Endothelial cell of umbilical vein (primary cell): ENCODE results near the gene PPP1R9A. TPM values are rescaled to one million over a fixed set of nuclear protein-coding genes. Genes with fewer than 3 reads are reported as not detected.

Source experiments
- BruUV-seq: library from RNA; stranded (reverse); fragments of 400-500 nt; replicated peaks from 2 replicates; lab custom pipeline; 2021; lab: Mats Ljungman, UMichigan
- CTCF ChIA-PET: fragments of 300-600, 350-600 bp; sonication (Branson Sonifier 250); formaldehyde crosslinking; loops from one replicate; lab custom pipeline; 2021; ENCODE audit warnings: antibody characterized with exemption, inconsistent platforms; lab: Charles Lee
- POLR2A ChIA-PET: fragments of 300-600, 350-600 bp; sonication (Branson Sonifier 250); formaldehyde crosslinking; loops from one replicate; lab custom pipeline; 2021; ENCODE audit warnings: antibody characterized with exemption, inconsistent platforms; lab: Charles Lee
- DNase-seq: peaks from one replicate; pipeline ENCODE4 v3.0.0-alpha.2; 2011; ENCODE audit warnings: low read depth, low spot score
- FAIRE-seq: peaks from 2 replicates; lab custom pipeline; 2011; peaks lifted over from hg19 to GRCh38; lab: Jason Lieb, UNC
- H2AFZ ChIP-seq: 2 replicates; pipeline ENCODE4 v1.6.0; 2012; ENCODE audit warnings: low read depth, low read length, control low read depth, inconsistent platforms
- H3K27ac ChIP-seq: 2 replicates; pipeline ENCODE4 v1.5.1; 2011; ENCODE audit warnings: low read depth, mild to moderate bottlenecking, control low read depth, low read length, moderate library complexity; ENCODE audit not compliant: insufficient read depth
- H3K27me3 ChIP-seq, 2 experiments: 2 replicates each; pipeline versions ENCODE4 v1.6.0 to v1.6.1; 2011; ENCODE audit warnings: low read length in 2 of 2, mixed read lengths in 1 of 2; ENCODE audit not compliant: control insufficient read depth in 2 of 2, insufficient read depth in 2 of 2
- H3K36me3 ChIP-seq, 2 experiments: 2 replicates in 1 of 2; 3 replicates in 1 of 2; pipeline ENCODE4 v1.5.1; 2011; ENCODE audit warnings: low read length in 2 of 2, mild to moderate bottlenecking in 1 of 2, moderate library complexity in 1 of 2; ENCODE audit not compliant: control insufficient read depth in 2 of 2, insufficient read depth in 2 of 2; ENCODE audit errors: extremely low read depth in 1 of 2
- H3K4me1 ChIP-seq: 3 replicates; pipeline ENCODE4 v1.5.1; 2011; ENCODE audit warnings: mild to moderate bottlenecking, low read length; ENCODE audit not compliant: control insufficient read depth, insufficient read depth; ENCODE audit errors: extremely low read depth
- H3K4me2 ChIP-seq: 2 replicates; pipeline ENCODE4 v1.6.1; 2011; ENCODE audit warnings: low read length, control low read depth, mixed read lengths; ENCODE audit not compliant: insufficient read depth
- H3K4me3 ChIP-seq, 3 experiments: fragments of 200-600 bp in 1 of 3; sonication (generic), shearing (Covaris generic) in 1 of 3; replicated peaks in 1 of 3; 2 replicates each; pipeline ENCODE4 v1.5.1; 2011 to 2016; ENCODE audit warnings: control low read depth in 3 of 3, low read length in 3 of 3, mild to moderate bottlenecking in 2 of 3, inconsistent platforms in 1 of 3, low read depth in 1 of 3, moderate library complexity in 1 of 3; ENCODE audit not compliant: insufficient read depth in 1 of 3
- H3K79me2 ChIP-seq: 2 replicates; pipeline ENCODE4 v1.6.0; 2012; ENCODE audit warnings: low read length, inconsistent platforms; ENCODE audit not compliant: control insufficient read depth, insufficient read depth
- H3K9ac ChIP-seq: replicated peaks from 2 replicates; pipeline ENCODE3; 2011; ENCODE audit warnings: low read length, control low read depth; ENCODE audit not compliant: insufficient read depth; ENCODE audit errors: extremely low read depth
- H3K9me1 ChIP-seq: replicated peaks from 3 replicates; pipeline ENCODE4 v1.6.0; 2011; ENCODE audit warnings: mild to moderate bottlenecking, low read length; ENCODE audit not compliant: control insufficient read depth, insufficient read depth; ENCODE audit errors: extremely low read depth
- H3K9me3 ChIP-seq: replicated peaks from 2 replicates; pipeline ENCODE4 v1.5.1; 2012; ENCODE audit warnings: low read length, inconsistent platforms; ENCODE audit not compliant: control insufficient read depth, insufficient read depth
- H4K20me1 ChIP-seq: replicated peaks from 2 replicates; pipeline ENCODE3; 2011; ENCODE audit warnings: mild to moderate bottlenecking, low read length; ENCODE audit not compliant: control insufficient read depth, insufficient read depth; ENCODE audit errors: extremely low read depth
- CTCF ChIP-seq, 2 donors: IDR thresholded peaks; 1 replicate in 1 of 2; 2 replicates in 1 of 2; pipeline ENCODE4 v1.5.1; 2011; ENCODE audit warnings: low read length in 2 of 2, mild to moderate bottlenecking in 2 of 2, moderate library complexity in 2 of 2, control low read depth in 1 of 2, inconsistent platforms in 1 of 2, low read depth in 1 of 2; ENCODE audit not compliant: insufficient read depth in 1 of 2; ENCODE audit errors: extremely low read depth in 1 of 2
- EZH2 ChIP-seq: IDR thresholded peaks from 2 replicates; pipeline ENCODE4 v1.6.1; 2012; ENCODE audit warnings: borderline replicate concordance, low read depth, mild to moderate bottlenecking, moderate library complexity, low read length, inconsistent platforms; ENCODE audit not compliant: severe bottlenecking
- FOS ChIP-seq: IDR thresholded peaks from 2 replicates; pipeline ENCODE4 v1.6.1; 2011; ENCODE audit warnings: mild to moderate bottlenecking, low read length, moderate library complexity, borderline replicate concordance; ENCODE audit not compliant: insufficient read depth
- GATA2 ChIP-seq: IDR thresholded peaks from 2 replicates; pipeline ENCODE4 v1.7.0; 2011; ENCODE audit warnings: low read depth, mild to moderate bottlenecking, moderate library complexity, mixed read lengths, low read length; ENCODE audit not compliant: insufficient read length, insufficient read depth
- JUN ChIP-seq: IDR thresholded peaks from 2 replicates; pipeline ENCODE4 v1.6.1; 2011; ENCODE audit warnings: borderline replicate concordance, low read depth; ENCODE audit not compliant: insufficient read length, insufficient read depth
- MAX ChIP-seq: IDR thresholded peaks from 2 replicates; pipeline ENCODE4 v1.6.1; 2011; ENCODE audit not compliant: insufficient read depth, insufficient read length
- MYC ChIP-seq: IDR thresholded peaks from one replicate; pipeline ENCODE4 v1.6.1; 2011; ENCODE audit warnings: mild to moderate bottlenecking, low read depth, low read length
- POLR2A ChIP-seq: IDR thresholded peaks from 2 replicates; pipeline ENCODE4 v1.6.1; 2012; ENCODE audit warnings: low read depth, mild to moderate bottlenecking, control low read depth, low read length
- POLR2AphosphoS5 ChIP-seq: IDR thresholded peaks from 2 replicates; pipeline ENCODE4 v1.6.1; 2012; ENCODE audit warnings: low read depth, mild to moderate bottlenecking, control low read depth, low read length, moderate library complexity; ENCODE audit not compliant: insufficient read depth
- dilution Hi-C: fragments of 300-500 bp; cut with MboI; formaldehyde crosslinking; loops from one replicate; pipeline ENCODE4 v1.15.0; 2019; ENCODE audit warnings: low sequenced_read_pairs; ENCODE audit not compliant: extremely low pct_ligation_motif_present
- intact Hi-C: fragments of 100-400 bp; cut with micrococcal nuclease; formaldehyde crosslinking; loops from one replicate; pipeline ENCODE4 v1.10.0; 2022
- polyA plus RNA-seq, 4 experiments: library from polyadenylated mRNA; depleted of rRNA in 3 of 4; stranded (reverse) in 3 of 4; unstranded in 1 of 4; fragments of >200 nt; gene quantifications; 2 replicates each; pipeline versions ENCODE4 v1.2.1 to v1.2.3, GENCODE V29; 2011 to 2012; ENCODE audit warnings: missing spikeins in 1 of 4
- total RNA-seq: library from RNA; stranded (reverse); gene quantifications from 2 replicates; pipeline ENCODE4 v1.2.3, GENCODE V29; 2021

Gene PPP1R9A
- total and polyA plus RNA-seq, 2 donors (not counting 3 experiments of a cell fraction or from before 2014, with no cell fraction given): 0.50 to 3.0 TPM

GRCh38 chr7:94907811-94908322, 473 bp downstream of the PPP1R9A start:
- FAIRE-seq (no peak), DNase-seq (no peak)
- H3K4me1 ChIP-seq: peaks cover 3% of the 10 kb centered on the region
- peak overlapping the region; percentile 49 for H3K9ac ChIP-seq
- peak overlapping the region; percentile 35 to 63 (median 45) for H3K4me3 ChIP-seq
- no peaks in the 10 kb centered on the region for H3K36me3 ChIP-seq
- H3K27me3 ChIP-seq: peaks cover 15 to 18% of the 10 kb centered on the region in 2 experiments
- peak overlapping the region; percentile 97 for H2AFZ ChIP-seq
- no peak overlapping the region for H3K27ac ChIP-seq
- no peaks in the 10 kb centered on the region for H3K9me3 ChIP-seq
- H3K9me1 ChIP-seq: no peaks in the 10 kb centered on the region
- no peak for TF ChIP-seq JUN
- no peak for TF ChIP-seq GATA2
- no peak for TF ChIP-seq EZH2
- TF ChIP-seq POLR2A: no peak
- no peak for TF ChIP-seq MAX
- no peak for TF ChIP-seq POLR2AphosphoS5
- TF ChIP-seq FOS: no peak
- no peak for TF ChIP-seq MYC
- TF ChIP-seq CTCF (IDR thresholded peaks at IDR 0.05; ENCODE audit: extremely low read depth in 1 of 2, insufficient read depth in 1 of 2, low read depth in 1 of 2, low read length in 2 of 2): no peak
- H4K20me1 ChIP-seq: no peaks in the 10 kb centered on the region
- peak overlapping the region; percentile 81 for H3K4me2 ChIP-seq
- no TSS peak for BruUV-seq
- no peaks in the 10 kb centered on the region for H3K79me2 ChIP-seq
- dilution Hi-C loops: no loop called here
- POLR2A ChIA-PET: no interaction called here
- intact Hi-C loops: loop anchor here (1.0 to 10.0 kb wide), 4 partner anchors 20 to 613 kb away; partner anchors contain the start of gene SGCE
- CTCF ChIA-PET: interaction anchor here (0.7 to 1.5 kb wide), 6 partner anchors 17 to 569 kb away, joined by 3 to 7 read pairs (median 4); partner anchors contain the start of gene SGCE
